Nephron progenitor cell (in vitro differentiated cells): ENCODE measurements around the gene RPTOR.

Source experiments
- DNase-seq: peaks from one replicate; pipeline ENCODE4 v3.0.0; 2021
- H3K27ac Mint-ChIP-seq: 2 replicates; pipeline ENCODE4 v1.8.0; 2021; ENCODE audit warnings: mild to moderate bottlenecking, moderate library complexity, mixed read lengths
- H3K27me3 Mint-ChIP-seq: 2 replicates; pipeline ENCODE4 v1.8.0; 2021; ENCODE audit warnings: mild to moderate bottlenecking, low read depth, mixed read lengths; ENCODE audit not compliant: poor library complexity
- H3K36me3 Mint-ChIP-seq: 2 replicates; pipeline ENCODE4 v1.8.0; 2021; ENCODE audit warnings: low read depth, mixed read lengths
- H3K4me1 Mint-ChIP-seq: 2 replicates; pipeline ENCODE4 v1.8.0; 2021; ENCODE audit warnings: mixed read lengths
- H3K4me3 Mint-ChIP-seq: 2 replicates; pipeline ENCODE4 v1.8.0; 2021; ENCODE audit warnings: mild to moderate bottlenecking, moderate library complexity, mixed read lengths
- H3K9me3 Mint-ChIP-seq: 2 replicates; pipeline ENCODE4 v1.8.0; 2021; ENCODE audit warnings: mild to moderate bottlenecking, moderate library complexity, mixed read lengths
- TF ChIP-seq, protein P1 (sequence below): fragments of 200-600 bp; sonication (generic); IDR thresholded peaks from 2 replicates; pipeline ENCODE4 v1.5.0; 2021; ENCODE audit warnings: antibody characterized with exemption

The RPTOR gene

DNA sequence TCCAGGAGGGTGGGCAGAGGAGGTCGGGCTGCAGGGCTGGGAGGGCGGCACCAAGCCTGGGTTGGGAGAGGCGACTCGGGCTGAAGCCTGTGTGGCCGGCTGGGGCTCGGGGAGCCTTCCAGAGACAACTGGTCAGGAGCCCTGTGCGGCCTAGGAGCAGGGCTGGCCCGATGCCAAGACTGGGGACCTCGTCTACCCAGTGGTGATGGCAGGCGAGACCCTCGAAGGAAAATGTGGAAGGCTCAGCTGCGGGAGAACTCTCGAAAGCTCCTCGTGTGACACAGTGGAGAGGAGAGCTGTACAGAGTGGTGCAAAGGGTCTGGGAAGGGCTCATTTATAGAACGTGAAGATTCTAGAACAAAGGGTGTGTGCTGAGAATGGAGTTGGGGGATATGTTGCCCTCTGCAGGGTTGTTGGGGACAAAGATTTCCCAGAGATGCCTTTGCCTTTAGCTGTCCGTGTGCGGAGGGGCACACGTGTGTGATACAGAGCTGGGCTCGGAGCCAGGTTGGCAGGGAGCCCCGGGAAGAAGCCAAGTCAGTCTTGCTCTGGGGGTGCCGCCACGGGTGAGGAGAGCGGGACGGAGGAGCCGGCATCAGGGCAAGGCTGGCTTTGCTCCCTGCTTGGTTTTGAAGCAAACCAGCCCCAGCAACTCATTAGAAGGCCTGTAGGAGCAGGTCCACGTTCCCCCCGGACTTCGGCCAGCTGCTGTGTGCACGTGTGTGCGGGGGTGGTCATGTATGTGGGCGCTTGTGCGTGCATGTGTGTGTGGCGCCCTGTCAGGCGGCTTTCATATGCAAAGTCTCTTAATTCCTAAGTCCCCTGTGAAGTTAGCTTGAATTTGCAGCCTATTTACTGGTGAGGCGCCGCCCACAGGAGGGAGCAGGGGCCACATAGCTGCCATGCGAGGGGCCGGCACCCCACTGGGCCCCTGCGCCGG is 314.6 kb downstream of the RPTOR start:
- peaks cover 18% of the 10 kb centered on the region for H3K9me3 Mint-ChIP-seq
- H3K27ac Mint-ChIP-seq = peak overlapping the region; percentile 78
- H3K36me3 Mint-ChIP-seq = peaks cover 45% of the 10 kb centered on the region
- no peak overlapping the region for H3K4me3 Mint-ChIP-seq
- H3K4me1 Mint-ChIP-seq = peaks cover 20% of the 10 kb centered on the region
- DNase-seq = no peak
- no peaks in the 10 kb centered on the region for H3K27me3 Mint-ChIP-seq
- TF ChIP-seq, protein P1, sequence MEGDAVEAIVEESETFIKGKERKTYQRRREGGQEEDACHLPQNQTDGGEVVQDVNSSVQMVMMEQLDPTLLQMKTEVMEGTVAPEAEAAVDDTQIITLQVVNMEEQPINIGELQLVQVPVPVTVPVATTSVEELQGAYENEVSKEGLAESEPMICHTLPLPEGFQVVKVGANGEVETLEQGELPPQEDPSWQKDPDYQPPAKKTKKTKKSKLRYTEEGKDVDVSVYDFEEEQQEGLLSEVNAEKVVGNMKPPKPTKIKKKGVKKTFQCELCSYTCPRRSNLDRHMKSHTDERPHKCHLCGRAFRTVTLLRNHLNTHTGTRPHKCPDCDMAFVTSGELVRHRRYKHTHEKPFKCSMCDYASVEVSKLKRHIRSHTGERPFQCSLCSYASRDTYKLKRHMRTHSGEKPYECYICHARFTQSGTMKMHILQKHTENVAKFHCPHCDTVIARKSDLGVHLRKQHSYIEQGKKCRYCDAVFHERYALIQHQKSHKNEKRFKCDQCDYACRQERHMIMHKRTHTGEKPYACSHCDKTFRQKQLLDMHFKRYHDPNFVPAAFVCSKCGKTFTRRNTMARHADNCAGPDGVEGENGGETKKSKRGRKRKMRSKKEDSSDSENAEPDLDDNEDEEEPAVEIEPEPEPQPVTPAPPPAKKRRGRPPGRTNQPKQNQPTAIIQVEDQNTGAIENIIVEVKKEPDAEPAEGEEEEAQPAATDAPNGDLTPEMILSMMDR = no peak

DNA sequence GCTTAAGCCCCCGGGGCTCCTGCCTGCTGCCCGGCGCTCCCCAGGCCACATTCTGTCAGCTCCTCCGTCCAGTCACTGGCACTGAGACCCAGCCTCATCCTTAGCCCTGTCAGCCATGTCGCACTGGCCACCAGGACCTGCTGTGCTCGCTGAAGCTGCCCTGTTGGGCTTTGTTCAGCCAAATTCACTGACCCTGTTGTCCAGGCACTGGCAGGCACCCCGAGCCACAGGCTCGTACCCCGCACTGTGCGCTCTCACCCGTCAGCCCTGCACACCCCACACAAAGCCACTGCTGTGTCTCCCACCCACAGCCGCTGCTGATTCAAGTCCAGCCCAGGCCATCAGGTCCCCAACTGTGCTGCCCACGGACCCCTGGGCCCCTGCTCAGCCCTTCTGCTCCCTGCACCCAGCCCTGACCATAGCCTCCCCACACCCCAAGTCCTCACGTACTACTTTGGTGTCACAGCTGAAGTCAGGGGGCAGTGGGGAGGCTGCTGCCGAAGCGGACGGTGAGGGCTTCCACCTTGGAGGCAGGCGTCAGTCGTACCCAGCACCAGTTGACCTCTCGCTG is 315.5 kb downstream of the RPTOR start:
- Mint-ChIP-seq H3K36me3 (peaks cover 53% of the 10 kb centered on the region), H3K9me3 (peaks cover 20% of the 10 kb centered on the region), H3K4me3 (no peak overlapping the region), H3K4me1 (peaks cover 17% of the 10 kb centered on the region), H3K27ac (no peak overlapping the region), H3K27me3 (no peaks in the 10 kb centered on the region)
- TF ChIP-seq, protein P1 = no peak
- DNase-seq = no peak

DNA sequence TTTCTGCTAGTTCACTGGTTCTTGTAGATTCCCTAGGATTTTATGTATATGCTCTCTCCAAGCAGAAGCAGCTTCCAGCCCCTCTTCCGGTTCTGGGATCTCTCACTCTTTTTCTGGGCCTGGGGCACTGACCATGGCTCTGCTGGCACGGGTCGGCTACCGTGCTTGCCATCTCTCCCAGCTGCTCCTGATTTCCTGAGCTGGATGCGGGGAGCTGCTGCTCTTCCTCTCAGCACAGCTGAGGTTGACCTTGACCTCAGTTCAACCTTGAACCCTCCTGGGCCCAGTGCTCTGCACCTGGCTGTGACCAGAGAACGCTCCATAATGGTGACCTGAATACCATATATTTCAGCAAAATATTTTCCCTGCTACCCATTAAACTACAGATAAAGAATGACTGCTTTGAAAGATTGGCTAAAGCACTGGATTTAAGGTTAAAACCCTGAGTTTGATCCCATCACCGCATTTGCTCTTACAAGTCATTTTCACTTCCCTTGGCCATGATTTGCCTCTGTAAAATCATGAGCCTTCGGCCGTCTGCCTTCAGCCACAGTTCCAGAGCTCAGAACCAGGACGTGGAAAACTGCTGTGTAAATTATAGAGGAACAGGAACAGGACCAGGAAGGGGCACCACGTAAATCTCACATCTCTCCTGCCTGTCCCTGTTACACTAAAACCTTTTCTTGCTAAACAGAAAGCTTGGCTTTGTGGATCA is 316.2 kb downstream of the RPTOR start:
- peaks cover 50% of the 10 kb centered on the region for H3K36me3 Mint-ChIP-seq
- H3K27ac Mint-ChIP-seq = no peak overlapping the region
- TF ChIP-seq, protein P1 = no peak
- H3K9me3 Mint-ChIP-seq = peaks cover 20% of the 10 kb centered on the region
- no peaks in the 10 kb centered on the region for H3K27me3 Mint-ChIP-seq
- no peak for DNase-seq
- peaks cover 17% of the 10 kb centered on the region for H3K4me1 Mint-ChIP-seq
- H3K4me3 Mint-ChIP-seq = no peak overlapping the region

DNA sequence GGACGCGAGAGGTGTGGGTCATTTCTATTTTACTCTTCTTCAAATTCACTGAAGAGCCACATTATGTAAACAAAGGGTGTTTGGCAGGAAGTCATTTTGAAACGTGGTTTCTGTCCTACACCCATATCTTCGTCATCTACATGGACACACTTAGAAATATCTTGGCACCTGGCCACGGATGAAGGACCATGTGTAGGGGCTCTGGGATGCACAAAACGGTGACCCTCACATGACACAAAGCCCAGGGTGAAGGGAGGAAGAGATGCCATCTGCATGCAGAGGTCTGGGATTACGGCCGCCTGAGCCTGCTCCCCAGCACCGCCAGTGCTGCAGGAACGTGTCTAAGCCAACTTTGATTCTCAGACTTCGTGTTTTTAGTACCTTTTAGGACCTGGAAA is 316.8 kb downstream of the RPTOR start:
- H3K27me3 Mint-ChIP-seq = no peaks in the 10 kb centered on the region
- DNase-seq = no peak
- TF ChIP-seq, protein P1 = no peak
- H3K4me1 Mint-ChIP-seq = peaks cover 17% of the 10 kb centered on the region
- H3K27ac Mint-ChIP-seq = no peak overlapping the region
- no peak overlapping the region for H3K4me3 Mint-ChIP-seq
- peaks cover 20% of the 10 kb centered on the region for H3K9me3 Mint-ChIP-seq
- peaks cover 47% of the 10 kb centered on the region for H3K36me3 Mint-ChIP-seq

DNA sequence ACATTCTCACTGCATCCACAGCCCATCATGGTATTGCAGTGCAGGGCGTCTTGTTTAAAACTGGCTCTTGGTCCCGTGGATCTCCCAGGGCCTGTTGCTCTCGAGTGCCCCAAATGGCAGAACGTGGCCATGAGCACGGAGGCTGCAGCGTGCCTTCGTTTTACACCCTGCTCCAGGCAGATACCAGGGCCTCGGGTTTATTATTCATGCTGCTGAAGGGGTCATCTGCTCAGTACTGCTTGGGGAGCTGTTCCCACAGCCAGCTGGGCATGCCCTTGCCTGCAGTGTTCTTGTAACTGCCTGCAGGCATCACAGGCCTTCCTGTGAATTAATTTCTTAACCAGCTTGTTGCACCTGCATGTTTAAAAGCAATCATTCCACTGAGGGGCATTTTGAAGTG is 317.3 kb downstream of the RPTOR start:
- Mint-ChIP-seq H3K4me3 (no peak overlapping the region), H3K27ac (no peak overlapping the region), H3K4me1 (peaks cover 17% of the 10 kb centered on the region), H3K36me3 (peaks cover 47% of the 10 kb centered on the region), H3K9me3 (peaks cover 20% of the 10 kb centered on the region), H3K27me3 (no peaks in the 10 kb centered on the region)
- peak; percentile 36 for DNase-seq
- TF ChIP-seq, protein P1 = peak; percentile 42
